ENCODE measurements around the gene KCNJ5. TPM values are rescaled to one million over a fixed set of nuclear protein-coding genes. Genes with fewer than 3 reads are reported as not detected.
A peak's percentile ranks its signal among the peaks of the same experiment; 100 is the strongest.
"Not testable (repeated sequence)": the region's sequence is repeated elsewhere in the genome, so short reads cannot be mapped to it uniquely, and the experiment has no call there.

Gene KCNJ5
- total RNA-seq, 1 experiment from 2014 or later = not detected

DNA sequence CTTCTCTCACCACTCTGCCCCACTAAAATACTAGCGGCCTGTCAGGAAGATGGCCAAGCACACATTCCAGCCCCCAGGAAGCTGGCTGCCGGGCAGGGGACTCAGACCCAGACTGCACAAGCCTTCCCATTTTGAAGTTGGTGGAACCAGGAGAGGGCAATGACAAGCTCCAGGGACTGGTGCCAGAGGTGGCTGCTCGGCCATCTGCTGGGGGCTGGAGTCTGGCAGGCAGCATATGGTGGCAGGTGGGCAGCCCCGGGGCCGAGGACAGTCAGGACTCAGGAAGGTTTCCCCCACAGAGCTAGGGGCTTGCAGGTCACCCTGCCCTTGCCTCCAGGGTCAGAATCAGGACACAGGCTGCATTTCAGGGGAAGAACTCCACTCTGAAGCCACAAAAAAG lies 22.6 kb downstream of the KCNJ5 start:
- no peak for DNase-seq (ENCODE audit: low read depth)

GRCh38 chr11:128914216-128915148 lies 23.3 kb downstream of the KCNJ5 start:
- DNase-seq (ENCODE audit: low read depth) = no peak

- DNase-seq (ENCODE audit: low read depth) = no peak
Measured at GRCh38 chr11:128915149-128915521, 24.0 kb downstream of the KCNJ5 start.

DNA sequence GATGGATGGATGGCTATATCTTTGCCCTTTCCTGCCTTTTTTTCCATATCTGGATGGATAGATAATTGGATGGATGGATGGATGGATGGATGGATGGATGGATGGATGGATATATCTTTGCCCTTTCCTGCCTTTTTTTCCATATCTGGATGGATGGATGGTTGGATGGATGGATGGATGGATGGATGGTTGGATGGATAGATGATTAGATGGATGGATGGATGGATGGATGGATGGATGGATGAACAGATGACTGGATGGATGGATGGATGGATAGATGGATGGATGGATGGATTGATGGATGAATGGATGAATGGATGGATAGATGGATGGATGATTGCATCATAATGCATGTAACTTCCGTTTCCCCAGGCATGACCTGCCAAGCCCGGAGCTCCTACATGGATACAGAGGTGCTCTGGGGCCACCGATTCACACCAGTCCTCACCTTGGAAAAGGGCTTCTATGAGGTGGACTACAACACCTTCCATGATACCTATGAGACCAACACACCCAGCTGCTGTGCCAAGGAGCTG lies 24.9 kb downstream of the KCNJ5 start:
- no peak for DNase-seq (ENCODE audit: low read depth)

DNA sequence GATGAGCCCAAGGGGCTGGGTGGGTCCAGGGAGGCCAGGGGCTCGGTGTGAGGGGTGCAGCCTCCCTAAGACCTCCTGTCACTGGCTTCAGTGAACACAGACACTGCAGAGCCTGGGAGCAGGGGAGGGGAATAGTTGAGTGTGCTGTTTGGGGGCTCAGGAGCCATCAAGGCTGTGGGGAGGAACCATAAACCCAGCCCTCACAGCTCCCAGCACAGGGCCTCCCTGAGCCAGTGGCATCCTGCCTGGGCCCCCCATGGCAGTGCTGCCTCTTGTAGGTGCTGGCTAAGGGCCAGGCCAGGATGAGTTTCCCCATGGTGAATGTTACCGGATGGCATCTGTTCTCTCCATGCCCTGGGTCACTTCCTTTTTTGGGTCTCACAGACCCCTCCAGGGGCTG lies 25.5 kb downstream of the KCNJ5 start:
- no peak for DNase-seq (ENCODE audit: low read depth)

DNA sequence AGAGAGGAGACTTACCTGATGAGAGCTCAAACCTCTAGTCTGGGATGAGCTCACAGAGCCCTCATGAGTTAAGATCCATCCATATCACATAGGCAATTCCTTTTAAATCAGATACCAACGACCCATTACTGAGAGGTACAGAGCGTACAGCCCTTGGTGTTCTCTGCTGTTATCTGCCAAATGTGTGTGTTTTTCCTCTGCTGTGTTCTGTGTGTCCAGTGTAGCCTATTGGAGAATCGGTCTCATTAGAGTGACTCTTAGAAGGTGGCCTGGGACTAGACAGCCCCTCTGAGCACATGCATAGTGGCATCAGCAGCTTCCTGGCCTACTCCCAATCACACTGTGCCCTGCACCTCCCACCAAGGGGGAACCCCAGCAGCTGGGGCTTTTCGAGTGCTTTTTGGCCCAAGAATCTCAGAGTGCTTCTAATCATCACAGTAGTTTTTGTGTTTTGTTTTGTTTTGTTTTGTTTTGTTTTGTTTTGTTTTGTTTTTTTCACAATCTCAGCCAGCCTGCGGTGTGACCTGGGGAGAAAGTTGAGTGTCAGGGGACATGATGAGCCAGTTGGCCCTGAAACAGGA lies 26.1 kb downstream of the KCNJ5 start:
- DNase-seq (ENCODE audit: low read depth) = no peak

GRCh38 chr11:128919216-128919615 lies 28.1 kb downstream of the KCNJ5 start:
- no peak for DNase-seq (ENCODE audit: low read depth)

DNA sequence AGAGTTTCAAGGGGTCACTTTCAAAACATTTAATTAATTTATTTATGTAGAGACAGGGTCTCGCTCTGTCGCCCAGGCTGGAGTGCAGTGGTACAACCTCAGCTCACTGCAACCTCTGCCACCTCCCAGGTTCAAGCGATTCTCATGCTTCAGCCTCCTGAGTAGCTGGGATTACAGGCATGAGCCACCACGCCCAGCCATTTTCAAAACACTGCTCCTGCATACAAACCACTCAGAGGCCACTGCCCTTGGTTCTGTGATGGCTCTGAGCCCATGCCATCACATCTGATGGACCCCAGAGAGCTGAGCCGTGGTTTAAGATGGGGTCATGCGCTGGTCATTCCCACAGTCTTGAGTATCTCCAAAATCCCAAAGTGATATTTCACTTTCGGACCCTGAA lies 28.5 kb downstream of the KCNJ5 start:
- DNase-seq (ENCODE audit: low read depth) = not testable (repeated sequence)

- no peak for DNase-seq (ENCODE audit: low read depth)
Measured at GRCh38 chr11:128920666-128921065, 29.5 kb downstream of the KCNJ5 start.

- no peak for DNase-seq (ENCODE audit: low read depth)
Measured at GRCh38 chr11:128921793-128922192, 30.6 kb downstream of the KCNJ5 start.

- no peak for DNase-seq (ENCODE audit: low read depth)
Measured at GRCh38 chr11:128924104-128924503, 32.9 kb downstream of the KCNJ5 start.

DNA sequence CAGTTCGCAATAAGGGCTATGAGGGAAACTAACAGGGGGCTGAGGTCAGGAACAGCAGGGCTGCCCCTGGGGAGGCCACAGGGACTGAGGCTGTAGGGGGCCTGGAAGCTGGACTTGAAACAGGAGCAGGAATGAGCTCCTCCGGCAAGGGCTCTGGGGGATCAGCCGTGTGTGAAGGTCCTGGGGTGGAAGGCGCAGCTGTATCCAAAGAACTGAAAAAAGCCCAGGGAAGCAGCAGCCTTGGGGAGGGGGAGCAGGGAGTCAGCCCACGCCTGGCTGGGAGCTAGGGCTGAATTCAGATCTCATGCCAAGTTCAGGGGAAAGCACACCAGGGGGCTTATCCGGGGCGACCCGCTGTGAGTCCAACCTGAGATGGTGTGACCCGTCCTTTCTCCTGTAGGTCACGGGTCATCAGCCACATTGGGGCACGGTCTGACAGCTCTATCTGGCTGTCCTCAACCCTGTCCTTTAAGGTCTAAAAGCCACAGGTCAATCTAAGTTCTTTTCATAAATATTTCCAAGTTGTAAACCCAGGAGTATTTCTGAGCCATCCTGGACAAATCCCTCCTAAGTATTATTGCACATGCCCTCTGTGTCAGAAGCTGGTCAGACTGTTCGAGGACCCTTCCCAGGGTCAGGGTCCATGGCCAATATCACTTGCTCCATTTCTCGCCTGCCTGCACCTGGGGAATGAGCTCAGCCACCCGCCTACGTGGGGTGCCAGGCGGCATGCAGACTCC lies 33.5 kb downstream of the KCNJ5 start:
- no peak for DNase-seq (ENCODE audit: low read depth)

DNA sequence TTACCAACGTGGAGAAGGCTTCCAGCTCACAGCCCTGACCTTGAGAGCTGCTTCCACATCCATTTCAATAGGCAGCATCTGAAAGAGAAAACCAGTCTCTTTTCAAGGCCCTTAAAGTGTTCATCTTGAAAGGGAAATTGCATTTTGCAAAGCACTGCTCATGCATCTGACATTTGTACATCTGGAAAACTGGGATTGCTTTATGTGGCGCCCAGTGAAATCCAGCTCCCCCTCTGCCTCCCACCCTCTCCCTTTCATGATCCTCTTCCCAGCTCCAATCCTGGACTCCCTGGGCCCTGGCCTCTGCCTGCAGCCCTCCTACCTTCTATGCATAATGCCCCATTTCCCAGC lies 34.1 kb downstream of the KCNJ5 start:
- no peak for DNase-seq (ENCODE audit: low read depth)

- no peak for DNase-seq (ENCODE audit: low read depth)
Measured at GRCh38 chr11:128926000-128926399, 34.8 kb downstream of the KCNJ5 start.

- DNase-seq (ENCODE audit: low read depth) = no peak
Measured at GRCh38 chr11:128926437-128927107, 35.4 kb downstream of the KCNJ5 start.

- DNase-seq (ENCODE audit: low read depth) = no peak
Measured at GRCh38 chr11:128927108-128927461, 35.9 kb downstream of the KCNJ5 start.

- no peak for DNase-seq (ENCODE audit: low read depth)
Measured at GRCh38 chr11:128927683-128928336, 36.7 kb downstream of the KCNJ5 start.

GRCh38 chr11:128928400-128928799 lies 37.2 kb downstream of the KCNJ5 start:
- DNase-seq (ENCODE audit: low read depth) = no peak

- DNase-seq (ENCODE audit: low read depth) = no peak
Measured at GRCh38 chr11:128929468-128929867, 38.3 kb downstream of the KCNJ5 start.

- DNase-seq (ENCODE audit: low read depth) = peak; percentile 51
Measured at GRCh38 chr11:128929991-128930390, 38.8 kb downstream of the KCNJ5 start.

DNA sequence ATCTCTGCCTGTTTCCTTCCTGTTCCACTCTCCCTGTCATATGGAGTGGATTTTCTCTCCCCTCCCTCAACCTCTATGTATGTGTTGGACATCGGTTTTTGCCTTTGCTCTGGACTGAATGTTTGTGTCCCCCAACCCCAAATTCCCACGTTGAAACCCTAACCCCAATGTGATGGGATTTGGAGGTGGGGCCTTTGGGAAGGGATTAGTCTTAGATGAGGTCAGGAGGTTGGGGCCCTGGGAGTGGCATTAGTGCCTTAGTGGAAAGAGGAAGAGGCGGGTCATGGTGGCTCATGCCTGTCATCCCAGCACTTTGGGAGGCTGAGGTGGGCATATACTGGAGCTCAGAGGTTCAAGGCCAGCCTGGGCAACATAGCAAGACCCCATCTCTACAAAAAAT lies 39.9 kb downstream of the KCNJ5 start:
- DNase-seq (ENCODE audit: low read depth) = no peak
